HG03342 (cell line): Measurements from ENCODE around the gene KRTAP4-6.
"Not testable (repeated sequence)": the region's sequence is repeated elsewhere in the genome, so short reads cannot be mapped to it uniquely, and the experiment has no call there.

Experiments
- ATAC-seq: cut with Tn5 transposase; IDR thresholded peaks from one replicate; pipeline ENCODE4 v1.9.1; 2021; ENCODE audit warnings: mild to moderate bottlenecking, moderate library complexity; ENCODE audit not compliant: unreplicated experiment

The KRTAP4-6 gene

GRCh38 chr17:41147531-41148204 is 7.3 kb upstream of the KRTAP4-6 start:
- ATAC-seq = no peak

GRCh38 chr17:41145261-41145660 is 4.9 kb upstream of the KRTAP4-6 start:
- ATAC-seq = no peak

GRCh38 chr17:41144846-41145245 is 4.5 kb upstream of the KRTAP4-6 start:
- ATAC-seq = no peak

- ATAC-seq = no peak
These were observed 1.0 kb upstream of the KRTAP4-6 start for GRCh38 chr17:41141361-41141760.

- ATAC-seq = not testable (repeated sequence)
These were observed 479 bp downstream of the KRTAP4-6 start for GRCh38 chr17:41139865-41140264.

GRCh38 chr17:41133880-41134735 is 6.2 kb downstream of the KRTAP4-6 start:
- ATAC-seq = no peak

- no peak for ATAC-seq
These were observed 8.4 kb downstream of the KRTAP4-6 start for GRCh38 chr17:41131979-41132378.

GRCh38 chr17:41127371-41127770 is 13.0 kb downstream of the KRTAP4-6 start:
- ATAC-seq = no peak

GRCh38 chr17:41126412-41126811 is 13.9 kb downstream of the KRTAP4-6 start:
- no peak for ATAC-seq

GRCh38 chr17:41125064-41125463 is 15.3 kb downstream of the KRTAP4-6 start:
- no peak for ATAC-seq

GRCh38 chr17:41123991-41124371 is 16.4 kb downstream of the KRTAP4-6 start, which contains the start of gene KRTAP4-12:
Gene KRTAP4-12, minus strand, starts transcription at chr17:41124182. Its CDS starts 60 bp downstream, at chr17:41124122.
- ATAC-seq = not testable (repeated sequence)

- not testable (repeated sequence) for ATAC-seq
These were observed 16.9 kb downstream of the KRTAP4-6 start for GRCh38 chr17:41123292-41123990.

GRCh38 chr17:41121742-41122141 is 18.6 kb downstream of the KRTAP4-6 start:
- no peak for ATAC-seq

GRCh38 chr17:41119696-41120690 is 20.4 kb downstream of the KRTAP4-6 start:
- ATAC-seq = not testable (repeated sequence)

- ATAC-seq = no peak
These were observed 21.6 kb downstream of the KRTAP4-6 start for GRCh38 chr17:41118721-41119120.

GRCh38 chr17:41117846-41118386 is 22.4 kb downstream of the KRTAP4-6 start, which contains the start of gene KRTAP4-11:
Gene KRTAP4-11, minus strand, starts transcription at chr17:41118373. Its CDS starts 58 bp downstream, at chr17:41118315.
- ATAC-seq = not testable (repeated sequence)

- ATAC-seq = no peak
These were observed 24.0 kb downstream of the KRTAP4-6 start for GRCh38 chr17:41116297-41116696.

- no peak for ATAC-seq
These were observed 29.0 kb downstream of the KRTAP4-6 start for GRCh38 chr17:41111151-41111885.
